NCI-H1092 (cell line): Measurements from ENCODE around the gene SPIRE1.
"Not testable (repeated sequence)": the region's sequence is repeated elsewhere in the genome, so short reads cannot be mapped to it uniquely, and the experiment has no call there.

ENCODE experiments used
- DNase-seq: peaks from one replicate; lab custom pipeline; 2025; lab: John Stamatoyannopoulos, UW

Gene SPIRE1

GRCh38 chr18:12485479-12486105, 172.3 kb downstream of the SPIRE1 start:
- no peak for DNase-seq

- DNase-seq = not testable (repeated sequence)
Measured at GRCh38 chr18:12481915-12482314, 176.0 kb downstream of the SPIRE1 start.

- DNase-seq = no peak
Measured at GRCh38 chr18:12479982-12480381, 177.9 kb downstream of the SPIRE1 start.

GRCh38 chr18:12479536-12479935, 178.4 kb downstream of the SPIRE1 start:
- no peak for DNase-seq

GRCh38 chr18:12478269-12479047, 179.4 kb downstream of the SPIRE1 start:
- no peak for DNase-seq

- DNase-seq = no peak
Measured at GRCh38 chr18:12477606-12478005, 180.3 kb downstream of the SPIRE1 start.

- no peak for DNase-seq
Measured at GRCh38 chr18:12476955-12477354, 181.0 kb downstream of the SPIRE1 start.

GRCh38 chr18:12474876-12475275, 183.0 kb downstream of the SPIRE1 start:
- DNase-seq = no peak

- no peak for DNase-seq
Measured at GRCh38 chr18:12474146-12474545, 183.8 kb downstream of the SPIRE1 start.

- DNase-seq = no peak
Measured at GRCh38 chr18:12470382-12471075, 187.4 kb downstream of the SPIRE1 start.

- no peak for DNase-seq
Measured at GRCh38 chr18:12468445-12468844, 189.5 kb downstream of the SPIRE1 start.

GRCh38 chr18:12464731-12465130, 193.2 kb downstream of the SPIRE1 start:
- DNase-seq = no peak

GRCh38 chr18:12463191-12463590, 194.7 kb downstream of the SPIRE1 start:
- DNase-seq = no peak

GRCh38 chr18:12462242-12462641, 195.7 kb downstream of the SPIRE1 start:
- no peak for DNase-seq

GRCh38 chr18:12461326-12461725, 196.6 kb downstream of the SPIRE1 start:
- DNase-seq = no peak

- DNase-seq = no peak
Measured at GRCh38 chr18:12460874-12461273, 197.0 kb downstream of the SPIRE1 start.

GRCh38 chr18:12458771-12459170, 199.1 kb downstream of the SPIRE1 start:
- no peak for DNase-seq

GRCh38 chr18:12456441-12456840, 201.5 kb downstream of the SPIRE1 start:
- no peak for DNase-seq

GRCh38 chr18:12455496-12455895, 202.4 kb downstream of the SPIRE1 start:
- no peak for DNase-seq

GRCh38 chr18:12452784-12453183, 205.1 kb downstream of the SPIRE1 start:
- DNase-seq = no peak

- no peak for DNase-seq
Measured at GRCh38 chr18:12451428-12451827, 206.5 kb downstream of the SPIRE1 start.

GRCh38 chr18:12449051-12449785, 208.7 kb downstream of the SPIRE1 start:
- no peak for DNase-seq
